OCI-LY7 (cell line): ENCODE results near the gene KIF27.

Experiments used
- EZH2phosphoT487 ChIP-seq: fragments of 200-600 bp; sonication (generic); IDR thresholded peaks from 2 replicates; pipeline ENCODE4 v1.6.1; 2018; ENCODE audit warnings: low read depth, borderline replicate concordance, mild to moderate bottlenecking, mixed run types, antibody characterized with exemption, low read length, moderate library complexity, mixed read lengths
- TF ChIP-seq, protein P1 (sequence below): fragments of 200-600 bp; sonication (generic); conservative IDR thresholded peaks from 2 replicates; pipeline ENCODE4 v1.5.1; 2014; ENCODE audit warnings: mild to moderate bottlenecking, antibody characterized with exemption, low read length, moderate library complexity, mixed read lengths

DNA sequence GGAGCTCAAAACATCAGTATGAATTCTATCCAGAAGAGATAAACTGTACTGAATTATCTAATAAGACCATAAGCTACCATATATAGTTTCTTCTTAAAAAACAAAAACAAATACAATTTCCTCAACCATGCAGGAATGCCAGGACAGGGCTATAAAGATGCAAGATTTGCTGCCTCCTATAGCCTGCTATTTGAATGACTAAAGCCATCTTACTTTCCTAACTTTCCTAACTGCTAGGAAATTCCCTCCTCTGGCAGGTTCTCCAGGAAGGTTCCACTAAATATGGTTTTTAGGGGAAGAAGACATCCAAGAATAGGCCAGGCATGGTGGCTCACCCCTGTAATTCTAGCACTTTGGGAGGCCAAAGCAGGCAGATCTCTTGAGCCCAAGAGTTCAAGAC lies 15.1 kb downstream of the KIF27 start:
- TF ChIP-seq, protein P1, sequence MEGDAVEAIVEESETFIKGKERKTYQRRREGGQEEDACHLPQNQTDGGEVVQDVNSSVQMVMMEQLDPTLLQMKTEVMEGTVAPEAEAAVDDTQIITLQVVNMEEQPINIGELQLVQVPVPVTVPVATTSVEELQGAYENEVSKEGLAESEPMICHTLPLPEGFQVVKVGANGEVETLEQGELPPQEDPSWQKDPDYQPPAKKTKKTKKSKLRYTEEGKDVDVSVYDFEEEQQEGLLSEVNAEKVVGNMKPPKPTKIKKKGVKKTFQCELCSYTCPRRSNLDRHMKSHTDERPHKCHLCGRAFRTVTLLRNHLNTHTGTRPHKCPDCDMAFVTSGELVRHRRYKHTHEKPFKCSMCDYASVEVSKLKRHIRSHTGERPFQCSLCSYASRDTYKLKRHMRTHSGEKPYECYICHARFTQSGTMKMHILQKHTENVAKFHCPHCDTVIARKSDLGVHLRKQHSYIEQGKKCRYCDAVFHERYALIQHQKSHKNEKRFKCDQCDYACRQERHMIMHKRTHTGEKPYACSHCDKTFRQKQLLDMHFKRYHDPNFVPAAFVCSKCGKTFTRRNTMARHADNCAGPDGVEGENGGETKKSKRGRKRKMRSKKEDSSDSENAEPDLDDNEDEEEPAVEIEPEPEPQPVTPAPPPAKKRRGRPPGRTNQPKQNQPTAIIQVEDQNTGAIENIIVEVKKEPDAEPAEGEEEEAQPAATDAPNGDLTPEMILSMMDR = no peak
- no peak for TF ChIP-seq EZH2phosphoT487
